KMS-11 (cell line): ENCODE data around the gene TEX48.

Experiments
- H2AFZ ChIP-seq: fragments of 200-600 bp; sonication (generic); 2 replicates; pipeline ENCODE4 v1.6.1; 2016; ENCODE audit warnings: antibody characterized with exemption, mixed run types, low read depth
- H3K27ac ChIP-seq: fragments of 200-600 bp; sonication (generic); 2 replicates; pipeline ENCODE4 v1.6.1; 2016; ENCODE audit warnings: mild to moderate bottlenecking, mixed run types
- H3K27me3 ChIP-seq: fragments of 200-600 bp; sonication (generic); 2 replicates; pipeline ENCODE4 v1.6.1; 2017; ENCODE audit warnings: mild to moderate bottlenecking, low read depth, mixed run types, moderate library complexity; ENCODE audit not compliant: insufficient read depth
- H3K36me3 ChIP-seq: fragments of 200-600 bp; sonication (generic); 2 replicates; pipeline ENCODE4 v1.6.1; 2017; ENCODE audit warnings: mild to moderate bottlenecking, mixed run types; ENCODE audit not compliant: insufficient read depth
- H3K4me1 ChIP-seq: fragments of 200-600 bp; sonication (generic); 2 replicates; pipeline ENCODE4 v1.6.1; 2016; ENCODE audit warnings: mild to moderate bottlenecking, low read depth, mixed run types; ENCODE audit not compliant: poor library complexity, severe bottlenecking
- H3K4me2 ChIP-seq: fragments of 200-600 bp; sonication (generic); 2 replicates; pipeline ENCODE4 v1.7.0; 2016; ENCODE audit warnings: mild to moderate bottlenecking, mixed run types
- H3K4me3 ChIP-seq: fragments of 200-600 bp; sonication (generic); IDR thresholded peaks from 2 replicates; pipeline ENCODE4 v1.6.1; 2017; ENCODE audit warnings: low read depth, low read length, mixed read lengths; ENCODE audit not compliant: insufficient read depth
- H3K79me2 ChIP-seq: fragments of 200-600 bp; sonication (generic); 2 replicates; pipeline ENCODE4 v1.6.1; 2016; ENCODE audit warnings: low read depth, mixed run types; ENCODE audit not compliant: insufficient read depth
- H3K9ac ChIP-seq: fragments of 200-600 bp; sonication (generic); 2 replicates; pipeline ENCODE4 v1.6.1; 2016; ENCODE audit warnings: mild to moderate bottlenecking, mixed run types
- H4K20me1 ChIP-seq: fragments of 200-600 bp; sonication (generic); 2 replicates; pipeline ENCODE4 v1.6.1; 2016; ENCODE audit warnings: mild to moderate bottlenecking, mixed run types; ENCODE audit not compliant: insufficient read depth
- CTCF ChIP-seq: fragments of 200-600 bp; sonication (generic); conservative IDR thresholded peaks from 2 replicates; pipeline ENCODE4 v1.6.1; 2017; ENCODE audit warnings: low read depth, mild to moderate bottlenecking, antibody characterized with exemption, low read length, moderate library complexity, mixed read lengths

TEX48 gene

GRCh38 chr9:114643001-114643400, 39.0 kb downstream of the TEX48 start:
- no peak overlapping the region for H3K4me3 ChIP-seq
- H2AFZ ChIP-seq: no peak overlapping the region
- no peak overlapping the region for H3K27ac ChIP-seq
- no peak for TF ChIP-seq CTCF
- no peaks in the 10 kb centered on the region; the same call in 1 of the 2 replicates for H4K20me1 ChIP-seq
- H3K79me2 ChIP-seq: no peaks in the 10 kb centered on the region
- H3K4me1 ChIP-seq: no peaks in the 10 kb centered on the region
- no peak overlapping the region for H3K9ac ChIP-seq
- H3K27me3 ChIP-seq: no peaks in the 10 kb centered on the region
- H3K36me3 ChIP-seq: peaks cover 8% of the 10 kb centered on the region; the same call in 1 of the 2 replicates
- H3K4me2 ChIP-seq: no peak overlapping the region

- no peak overlapping the region for H3K4me3 ChIP-seq
- H3K36me3 ChIP-seq: peaks cover 8% of the 10 kb centered on the region; the same call in 1 of the 2 replicates
- no peaks in the 10 kb centered on the region for H3K27me3 ChIP-seq
- no peaks in the 10 kb centered on the region for H3K79me2 ChIP-seq
- TF ChIP-seq CTCF: no peak
- no peak overlapping the region for H3K9ac ChIP-seq
- H2AFZ ChIP-seq: no peak overlapping the region
- H3K4me1 ChIP-seq: no peaks in the 10 kb centered on the region
- H4K20me1 ChIP-seq: no peaks in the 10 kb centered on the region; the same call in 1 of the 2 replicates
- H3K27ac ChIP-seq: no peak overlapping the region
- no peak overlapping the region for H3K4me2 ChIP-seq
These were observed 40.0 kb downstream of the TEX48 start for GRCh38 chr9:114641967-114642366.

- Histone ChIP-seq H3K4me2 (no peak overlapping the region), H3K4me1 (no peaks in the 10 kb centered on the region), H3K27ac (no peak overlapping the region), H2AFZ (no peak overlapping the region), H3K9ac (no peak overlapping the region), H3K4me3 (no peak overlapping the region), H3K27me3 (no peaks in the 10 kb centered on the region), H3K36me3 (peaks cover 3% of the 10 kb centered on the region; the same call in 1 of the 2 replicates), H4K20me1 (no peaks in the 10 kb centered on the region; the same call in 1 of the 2 replicates), H3K79me2 (no peaks in the 10 kb centered on the region)
- no peak for TF ChIP-seq CTCF
These were observed 43.6 kb downstream of the TEX48 start for GRCh38 chr9:114638404-114638803.

- H3K4me1 ChIP-seq: no peaks in the 10 kb centered on the region
- no peaks in the 10 kb centered on the region for H3K27me3 ChIP-seq
- H3K36me3 ChIP-seq: no peaks in the 10 kb centered on the region; the same call in 1 of the 2 replicates
- no peak for TF ChIP-seq CTCF
- H3K27ac ChIP-seq: no peak overlapping the region
- no peak overlapping the region for H2AFZ ChIP-seq
- H4K20me1 ChIP-seq: no peaks in the 10 kb centered on the region; the same call in 1 of the 2 replicates
- no peak overlapping the region for H3K4me2 ChIP-seq
- H3K9ac ChIP-seq: no peak overlapping the region
- H3K79me2 ChIP-seq: no peaks in the 10 kb centered on the region
- no peak overlapping the region for H3K4me3 ChIP-seq
These were observed 47.6 kb downstream of the TEX48 start for GRCh38 chr9:114634387-114634786.
